Cardiac fibroblast (primary cell): ENCODE results near the gene GLUD1.
"Not testable (repeated sequence)": the region's sequence is repeated elsewhere in the genome, so short reads cannot be mapped to it uniquely, and the experiment has no call there.

Experiments
- DNase-seq, 2 donors: peaks; one replicate each; pipeline versions ENCODE4 v3.0.0 to v3.0.0-alpha.2; 2010; ENCODE audit warnings: low read depth in 2 of 2
- H3K4me3 ChIP-seq, 2 donors: replicated peaks in 1 of 2; 1 replicate in 1 of 2; 2 replicates in 1 of 2; pipeline ENCODE4 v1.5.1; 2011; ENCODE audit warnings: low read depth in 2 of 2, low read length in 2 of 2, mild to moderate bottlenecking in 2 of 2, moderate library complexity in 1 of 2
- TF ChIP-seq, protein P1 (sequence below): IDR thresholded peaks from one replicate; pipeline ENCODE4 v1.5.1; 2011; ENCODE audit warnings: low read depth, mild to moderate bottlenecking, low read length, inconsistent platforms

GLUD1 gene

GRCh38 chr10:87092376-87092860, 2.2 kb downstream of the GLUD1 start:
- peak overlapping the region; percentile 71 to 76 for H3K4me3 ChIP-seq
- peak; percentile 58 to 61 for DNase-seq
- TF ChIP-seq, protein P1, sequence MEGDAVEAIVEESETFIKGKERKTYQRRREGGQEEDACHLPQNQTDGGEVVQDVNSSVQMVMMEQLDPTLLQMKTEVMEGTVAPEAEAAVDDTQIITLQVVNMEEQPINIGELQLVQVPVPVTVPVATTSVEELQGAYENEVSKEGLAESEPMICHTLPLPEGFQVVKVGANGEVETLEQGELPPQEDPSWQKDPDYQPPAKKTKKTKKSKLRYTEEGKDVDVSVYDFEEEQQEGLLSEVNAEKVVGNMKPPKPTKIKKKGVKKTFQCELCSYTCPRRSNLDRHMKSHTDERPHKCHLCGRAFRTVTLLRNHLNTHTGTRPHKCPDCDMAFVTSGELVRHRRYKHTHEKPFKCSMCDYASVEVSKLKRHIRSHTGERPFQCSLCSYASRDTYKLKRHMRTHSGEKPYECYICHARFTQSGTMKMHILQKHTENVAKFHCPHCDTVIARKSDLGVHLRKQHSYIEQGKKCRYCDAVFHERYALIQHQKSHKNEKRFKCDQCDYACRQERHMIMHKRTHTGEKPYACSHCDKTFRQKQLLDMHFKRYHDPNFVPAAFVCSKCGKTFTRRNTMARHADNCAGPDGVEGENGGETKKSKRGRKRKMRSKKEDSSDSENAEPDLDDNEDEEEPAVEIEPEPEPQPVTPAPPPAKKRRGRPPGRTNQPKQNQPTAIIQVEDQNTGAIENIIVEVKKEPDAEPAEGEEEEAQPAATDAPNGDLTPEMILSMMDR = no peak

DNA sequence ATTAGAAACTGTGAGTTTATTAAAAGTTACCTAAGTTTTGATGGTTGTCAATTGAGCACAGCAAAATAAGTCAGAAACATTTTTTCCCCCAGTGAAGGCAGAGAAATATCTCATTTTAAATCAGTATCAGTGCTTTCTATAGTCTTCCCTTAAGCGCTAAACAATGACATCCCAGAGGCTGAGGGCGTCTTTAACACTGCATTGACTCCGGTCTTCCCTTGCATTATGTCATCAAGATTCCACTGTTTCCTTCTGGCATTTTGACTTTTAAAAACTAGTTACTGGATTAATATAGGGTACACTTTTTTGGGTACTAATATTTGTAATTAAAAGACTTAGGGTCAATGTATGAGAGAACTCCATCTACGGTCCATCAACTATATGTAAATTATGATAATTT, 3.9 kb downstream of the GLUD1 start:
- no peak overlapping the region for H3K4me3 ChIP-seq
- TF ChIP-seq, protein P1 = no peak
- peak in 1 of 2 donors; percentile 28 for DNase-seq

DNA sequence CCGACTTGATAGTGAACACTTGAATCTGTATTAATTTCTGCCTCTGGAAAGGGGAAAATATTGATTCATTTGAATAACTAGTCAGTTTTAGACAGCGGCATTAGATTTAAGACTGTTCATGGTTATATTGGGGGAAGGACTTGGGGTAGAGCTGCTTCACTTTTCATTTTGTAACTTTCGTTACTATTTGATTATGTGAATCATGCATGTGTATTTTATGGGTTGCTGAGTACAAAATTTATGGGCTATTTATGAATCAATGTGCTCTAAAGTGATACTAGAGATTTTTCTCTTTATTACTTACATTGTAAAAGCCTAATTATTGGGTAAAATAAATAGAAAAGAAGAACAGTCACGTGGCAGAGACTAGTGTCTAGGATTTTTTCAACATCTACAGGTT, 4.9 kb downstream of the GLUD1 start:
- H3K4me3 ChIP-seq = no peak overlapping the region

DNA sequence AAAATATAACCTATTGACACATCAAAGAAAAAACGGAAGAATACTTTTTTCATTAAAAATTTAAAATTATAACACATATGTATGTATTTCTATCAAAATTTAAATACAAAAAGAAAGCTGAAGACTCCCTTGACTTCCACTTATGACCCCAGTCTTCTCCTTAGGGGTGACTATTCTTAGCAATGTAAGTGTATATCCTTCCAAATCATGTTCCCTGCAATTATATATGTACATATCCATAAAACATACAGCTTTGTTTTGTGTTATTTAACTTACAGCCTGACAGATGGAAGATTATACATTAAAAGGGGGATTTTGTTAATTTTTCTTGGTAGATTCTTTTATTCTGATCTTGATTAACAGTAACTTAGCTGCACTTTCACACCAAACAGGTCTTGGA, 9.1 kb downstream of the GLUD1 start:
- TF ChIP-seq, protein P1 = no peak
- no peak overlapping the region for H3K4me3 ChIP-seq
- DNase-seq = no peak

More for the DNA sequence above, 4.9 kb downstream of the GLUD1 start:
- DNase-seq = no peak
- TF ChIP-seq, protein P1 = no peak

DNA sequence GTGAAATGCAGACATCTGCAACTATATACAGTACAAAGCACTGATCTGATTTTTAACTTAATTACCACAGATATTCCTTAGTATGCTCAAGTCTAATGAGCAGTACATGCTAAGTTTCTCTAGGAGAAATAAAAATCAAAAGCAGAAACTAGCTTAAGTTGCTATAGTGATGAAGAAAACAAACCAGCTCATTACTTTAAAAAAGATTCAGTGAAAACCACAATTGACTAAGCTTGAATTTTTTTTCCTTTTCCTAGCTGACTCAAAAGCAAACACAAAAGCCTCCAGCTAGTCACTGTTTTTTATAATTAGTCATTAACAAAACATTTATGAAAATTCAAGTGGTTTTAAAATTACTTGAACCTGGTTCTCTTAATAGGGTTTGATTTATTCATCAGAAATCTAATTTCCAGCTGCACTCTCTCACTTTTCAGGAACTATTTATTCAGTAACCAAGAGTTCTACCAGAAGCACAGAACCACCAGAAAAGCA, 10.3 kb downstream of the GLUD1 start:
- H3K4me3 ChIP-seq = not testable (repeated sequence)

GRCh38 chr10:87083576-87084290, 10.9 kb downstream of the GLUD1 start:
- peak; percentile 71 to 91 for DNase-seq
- not testable (repeated sequence) for H3K4me3 ChIP-seq

More for the DNA sequence above, 10.3 kb downstream of the GLUD1 start:
- peak; percentile 53 to 87 for DNase-seq

GRCh38 chr10:87082219-87082618, 12.4 kb downstream of the GLUD1 start:
- DNase-seq = peak; percentile 67 to 88
- H3K4me3 ChIP-seq = not testable (repeated sequence)

DNA sequence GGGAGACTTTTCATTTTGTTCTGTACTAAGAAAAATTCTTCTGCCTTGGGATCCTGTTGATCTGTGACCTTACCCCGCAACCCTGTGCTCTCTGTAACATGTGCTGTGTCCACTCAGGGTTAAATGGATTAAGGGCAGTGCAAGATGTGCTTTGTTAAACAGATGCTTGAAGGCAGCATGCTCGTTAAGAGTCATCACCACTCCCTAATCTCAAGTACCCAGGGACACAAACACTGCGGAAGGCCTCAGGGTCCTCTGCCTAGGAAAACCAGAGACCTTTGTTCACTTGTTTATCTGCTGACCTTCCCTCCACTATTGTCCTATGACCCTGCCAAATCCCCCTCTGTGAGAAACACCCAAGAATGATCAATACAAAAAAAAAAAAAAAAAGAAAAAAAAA, 13.1 kb downstream of the GLUD1 start:
- H3K4me3 ChIP-seq, DNase-seq: not testable (repeated sequence)

DNA sequence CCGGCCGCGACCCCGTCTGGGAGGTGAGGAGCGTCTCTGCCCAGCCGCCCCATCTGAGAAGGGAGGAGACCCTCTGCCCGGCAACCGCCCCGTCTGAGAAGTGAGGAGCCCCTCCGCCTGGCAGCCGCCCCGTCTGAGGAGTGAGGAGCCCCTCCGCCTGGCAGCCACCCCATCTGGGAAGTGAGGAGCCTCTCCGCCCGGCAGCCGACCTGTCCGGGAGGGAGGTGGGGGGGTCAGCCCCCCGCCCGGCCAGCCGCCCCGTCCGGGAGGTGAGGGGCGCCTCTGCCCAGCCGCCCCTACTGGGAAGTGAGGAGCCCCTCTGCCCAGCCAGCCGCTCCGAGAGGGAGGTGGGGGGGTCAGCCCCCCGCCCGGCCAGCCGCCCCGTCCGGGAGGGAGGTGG, 14.0 kb downstream of the GLUD1 start:
- not testable (repeated sequence) for DNase-seq, H3K4me3 ChIP-seq
